ENCODE measurements around the gene CC2D2B.

DNA sequence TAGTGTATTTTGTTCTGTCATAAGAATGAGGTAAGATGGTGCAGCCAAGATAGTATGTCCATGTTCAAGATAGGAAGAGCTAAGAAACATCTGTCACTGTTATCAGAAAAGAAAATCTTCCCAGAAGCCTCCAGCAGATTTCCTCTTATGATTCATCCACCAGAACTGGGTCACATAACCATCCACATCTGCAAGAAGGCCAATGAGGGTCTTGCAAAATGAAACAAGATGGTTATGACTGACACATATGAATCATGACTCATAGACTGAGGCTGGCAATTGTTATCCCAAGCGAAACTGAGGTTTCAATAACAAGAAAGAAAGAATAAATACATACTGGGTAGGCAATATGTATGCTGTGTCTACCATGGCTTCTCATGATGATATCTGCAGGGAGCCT, 165.9 kb downstream of the CC2D2B start:
- TF ChIP-seq CTCF (IDR thresholded peaks at IDR 0.05), result no peak
- TF ChIP-seq POLR2AphosphoS5 (IDR thresholded peaks at IDR 0.05), result no peak
- TF ChIP-seq EP300 (IDR thresholded peaks at IDR 0.05; ENCODE audit: low read depth), result no peak
- TF ChIP-seq POLR2A (IDR thresholded peaks at IDR 0.05), result no peak
